Peyer's patch (tissue), 4 donors: Measurements from ENCODE around the gene EPHA2.

Experiments used
- CTCF ChIP-seq, 6 experiments: fragments of 450-650 bp in 4 of 6; fragments of 200-600 bp in 2 of 6; sonication (generic) in 1 of 6; IDR thresholded peaks; one replicate each; pipeline ENCODE4 v1.5.1; 2017 to 2019; ENCODE audit warnings: antibody characterized with exemption in 6 of 6, mild to moderate bottlenecking in 3 of 6, moderate library complexity in 1 of 6
- POLR2A ChIP-seq, 2 donors: fragments of 450-650 bp; IDR thresholded peaks; one replicate each; pipeline ENCODE4 v1.5.1; 2017; ENCODE audit warnings: antibody characterized with exemption in 2 of 2, mild to moderate bottlenecking in 2 of 2, moderate library complexity in 2 of 2

DNA sequence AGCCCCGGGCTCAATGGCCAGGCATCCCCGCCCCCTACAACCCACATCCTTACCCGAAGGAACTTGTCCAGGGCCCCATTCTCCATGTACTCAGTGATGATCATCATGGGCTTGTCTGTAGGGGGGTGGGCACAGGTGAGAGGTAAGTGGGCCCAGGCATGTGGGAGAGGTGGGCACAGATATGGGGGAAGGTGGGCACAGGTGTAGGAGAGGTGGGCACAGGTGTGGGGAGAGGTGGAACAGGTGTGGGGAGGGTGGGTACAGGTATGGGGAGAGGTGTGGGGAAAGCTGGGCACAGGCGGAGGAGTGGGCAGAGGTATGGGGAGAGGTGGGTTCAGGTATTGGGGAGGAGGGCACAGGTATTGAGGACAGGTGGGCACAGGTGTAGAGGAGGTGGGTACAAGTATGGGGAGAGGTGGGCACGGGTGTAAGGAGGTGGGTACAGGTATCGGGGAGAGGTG, 23.5 kb downstream of the EPHA2 start:
- TF ChIP-seq CTCF (IDR thresholded peaks at IDR 0.05) (no peak), POLR2A (IDR thresholded peaks at IDR 0.05) (no peak)
